ENCODE measurements around the gene ANKS1B.

GRCh38 chr12:98883231-98883630 lies 1101.5 kb downstream of the ANKS1B start:
- TF ChIP-seq REST (tag by site-specific recombination; IDR thresholded peaks at IDR 0.05) (no peak), ZNF747 (tag by site-specific recombination; IDR thresholded peaks at IDR 0.05) (no peak), CTCF (tag by site-specific recombination; IDR thresholded peaks at IDR 0.05) (no peak)

Data from HEK293 (cell line).